22Rv1 (cell line): ENCODE results near the gene RSPH1.
A peak's percentile ranks its signal among the peaks of the same experiment; 100 is the strongest.

Experiments used
- H3K27ac ChIP-seq: fragments of 450-650 bp; 2 replicates; pipeline ENCODE4 v1.5.1; 2017
- CTCF ChIP-seq: fragments of 450-650 bp; IDR thresholded peaks from 2 replicates; pipeline ENCODE4 v1.5.1; 2017; ENCODE audit warnings: mild to moderate bottlenecking
- ZFX ChIP-seq: fragments of 450-650 bp; IDR thresholded peaks from 2 replicates; pipeline ENCODE4 v1.6.1; 2017; ENCODE audit warnings: antibody characterized with exemption, borderline replicate concordance

RSPH1 gene

GRCh38 chr21:42500225-42500624, 4.2 kb upstream of the RSPH1 start:
- H3K27ac ChIP-seq = no peak overlapping the region

GRCh38 chr21:42499444-42500112, 3.6 kb upstream of the RSPH1 start:
- TF ChIP-seq CTCF (no peak), ZFX (no peak)
- H3K27ac ChIP-seq = no peak overlapping the region

More at GRCh38 chr21:42500225-42500624, 4.2 kb upstream of the RSPH1 start:
- TF ChIP-seq ZFX (no peak), CTCF (no peak)

GRCh38 chr21:42498012-42498411, 2.0 kb upstream of the RSPH1 start:
- H3K27ac ChIP-seq = peak overlapping the region; percentile 66
- no peak for TF ChIP-seq ZFX
- TF ChIP-seq CTCF = no peak

GRCh38 chr21:42496839-42497202, 797 bp upstream of the RSPH1 start:
- H3K27ac ChIP-seq = peak overlapping the region; percentile 66

GRCh38 chr21:42495765-42496119, 282 bp downstream of the RSPH1 start:
- H3K27ac ChIP-seq = no peak overlapping the region
- TF ChIP-seq CTCF (no peak), ZFX (no peak)

More at GRCh38 chr21:42496839-42497202, 797 bp upstream of the RSPH1 start:
- TF ChIP-seq CTCF = no peak
- TF ChIP-seq ZFX = no peak

- no peak overlapping the region for H3K27ac ChIP-seq
- TF ChIP-seq CTCF = no peak
- no peak for TF ChIP-seq ZFX
Observed at GRCh38 chr21:42495027-42495426, 997 bp downstream of the RSPH1 start.

GRCh38 chr21:42493109-42494060, 2.6 kb downstream of the RSPH1 start:
- TF ChIP-seq ZFX = no peak
- H3K27ac ChIP-seq = no peak overlapping the region
